ENCODE results near the gene COBL. TPM values are rescaled to one million over a fixed set of nuclear protein-coding genes. Genes with fewer than 3 reads are reported as not detected.
A peak's percentile ranks its signal among the peaks of the same experiment; 100 is the strongest.

COBL gene
- total and polyA plus RNA-seq, 12 donors: 15.5 to 109 (median 87.8) TPM

DNA sequence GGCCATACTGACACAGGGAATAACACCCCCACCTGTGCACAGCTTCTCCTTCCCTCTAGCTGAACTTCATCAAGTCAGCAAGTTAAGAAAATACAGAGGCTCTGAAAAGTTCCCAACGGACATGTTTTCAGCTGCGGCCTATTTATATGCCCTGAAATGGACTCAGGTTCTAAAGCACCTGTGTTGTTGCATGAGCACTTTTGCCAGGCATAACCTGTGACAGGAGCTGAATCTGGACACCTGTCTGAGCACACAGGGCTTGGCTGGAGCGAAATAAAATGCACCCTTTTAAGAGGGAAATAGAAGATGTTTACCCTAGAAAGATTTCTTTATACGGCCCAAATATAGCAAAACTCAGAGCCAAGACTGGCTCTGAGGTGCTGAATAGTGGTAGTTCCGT lies 46.7 kb downstream of the COBL start:
- H3K4me3 ChIP-seq: no peak overlapping the region
- 72 to 80% methylated on average over 5 of the region's 5 CpGs for WGBS, 2 donors

GRCh38 chr7:51269321-51269720 lies 47.3 kb downstream of the COBL start:
- 84 to 94% methylated on average over 10 of the region's 10 CpGs for WGBS, 2 donors
- DNase-seq (no peak), ATAC-seq (peak in 2 of 8 donors; percentile 9 to 28)
- Histone ChIP-seq H3K4me1 (peaks cover 0 to 24% (median 0%) of the 10 kb centered on the region in 9 donors), H3K9me3 (no peaks in the 10 kb centered on the region), H3K27me3 (no peaks in the 10 kb centered on the region), H3K4me3 (no peak overlapping the region), H3K27ac (no peak overlapping the region), H3K36me3 (no peaks in the 10 kb centered on the region)
- intact Hi-C loops (cut with DNase I): no loop called here
- no peak for TF ChIP-seq CTCF (IDR thresholded peaks at IDR 0.05)

More for the DNA sequence above, 46.7 kb downstream of the COBL start:
- Histone ChIP-seq H3K9me3 (no peaks in the 10 kb centered on the region), H3K4me1 (peaks cover 0 to 18% (median 0%) of the 10 kb centered on the region in 9 donors), H3K27me3 (no peaks in the 10 kb centered on the region), H3K27ac (no peak overlapping the region), H3K36me3 (no peaks in the 10 kb centered on the region)
- ATAC-seq (no peak), DNase-seq (no peak)
- intact Hi-C loops (cut with DNase I): no loop called here
- TF ChIP-seq CTCF (IDR thresholded peaks at IDR 0.05): no peak

DNA sequence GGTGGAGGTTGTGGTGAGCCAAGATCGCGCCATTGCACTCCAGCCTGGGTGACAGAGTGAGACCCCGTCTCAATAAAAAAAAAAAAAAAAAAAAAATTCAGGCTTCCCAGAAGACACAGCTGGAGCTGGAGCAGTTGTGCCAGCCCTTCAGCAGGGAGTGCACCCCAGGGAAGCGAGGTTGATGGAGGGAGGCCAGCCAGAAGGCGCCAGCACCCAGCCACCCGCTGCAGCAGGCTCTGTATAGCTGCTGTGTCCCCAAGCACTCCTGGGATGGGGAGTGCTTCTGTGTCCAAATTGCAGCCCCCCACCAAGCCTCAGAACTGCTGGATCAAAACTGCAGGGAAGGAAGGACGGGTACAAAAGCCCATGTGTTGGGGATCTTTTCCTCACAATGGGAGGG lies 47.8 kb downstream of the COBL start:
- peaks cover 0 to 24% (median 0%) of the 10 kb centered on the region in 9 donors for H3K4me1 ChIP-seq
- 78 to 88% methylated on average over 7 of the region's 7 CpGs for WGBS, 2 donors
- no peak for TF ChIP-seq CTCF (IDR thresholded peaks at IDR 0.05)
- ATAC-seq (peak in 1 of 8 donors; percentile 35), DNase-seq (no peak)
- H3K27me3 ChIP-seq: no peaks in the 10 kb centered on the region
- no peak overlapping the region for H3K27ac ChIP-seq
- no peaks in the 10 kb centered on the region for H3K36me3 ChIP-seq
- intact Hi-C loops (cut with DNase I): no loop called here
- H3K9me3 ChIP-seq: no peaks in the 10 kb centered on the region
- H3K4me3 ChIP-seq: no peak overlapping the region

DNA sequence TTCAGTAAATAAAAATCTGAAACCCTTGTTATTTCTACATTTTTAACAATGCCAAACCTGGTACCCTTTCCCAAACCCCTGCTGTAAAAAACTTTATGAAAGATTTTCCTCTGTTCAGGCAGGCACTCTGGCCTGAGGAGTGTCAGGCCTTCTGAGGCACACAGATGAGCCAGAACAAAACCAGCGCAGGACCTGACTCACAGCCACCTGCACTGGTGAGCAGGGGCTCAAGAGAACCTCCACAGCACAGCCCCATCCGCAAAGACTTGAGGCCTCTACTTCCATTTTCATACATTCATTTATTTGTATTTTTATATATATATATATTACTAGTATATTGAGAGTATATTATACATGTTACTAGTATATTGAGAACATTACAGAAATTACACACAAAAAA lies 49.4 kb downstream of the COBL start:
- TF ChIP-seq CTCF (IDR thresholded peaks at IDR 0.05): no peak
- peaks cover 0 to 30% (median 0%) of the 10 kb centered on the region in 9 donors for H3K4me1 ChIP-seq
- H3K36me3 ChIP-seq: no peaks in the 10 kb centered on the region
- ATAC-seq: no peak
- intact Hi-C loops (cut with DNase I): no loop called here
- H3K27ac ChIP-seq: no peak overlapping the region
- 96% methylated on average over 2 of the region's 2 CpGs for WGBS, 2 donors
- no peaks in the 10 kb centered on the region for H3K27me3 ChIP-seq
- no peak overlapping the region for H3K4me3 ChIP-seq
- H3K9me3 ChIP-seq: no peaks in the 10 kb centered on the region
- DNase-seq: no peak

Measured in heart right ventricle (tissue), 16 donors.